ENCODE results near the gene DENND6A.
A peak's percentile ranks its signal among the peaks of the same experiment; 100 is the strongest.
"Not testable (repeated sequence)": the region's sequence is repeated elsewhere in the genome, so short reads cannot be mapped to it uniquely, and the experiment has no call there.

DENND6A gene

DNA sequence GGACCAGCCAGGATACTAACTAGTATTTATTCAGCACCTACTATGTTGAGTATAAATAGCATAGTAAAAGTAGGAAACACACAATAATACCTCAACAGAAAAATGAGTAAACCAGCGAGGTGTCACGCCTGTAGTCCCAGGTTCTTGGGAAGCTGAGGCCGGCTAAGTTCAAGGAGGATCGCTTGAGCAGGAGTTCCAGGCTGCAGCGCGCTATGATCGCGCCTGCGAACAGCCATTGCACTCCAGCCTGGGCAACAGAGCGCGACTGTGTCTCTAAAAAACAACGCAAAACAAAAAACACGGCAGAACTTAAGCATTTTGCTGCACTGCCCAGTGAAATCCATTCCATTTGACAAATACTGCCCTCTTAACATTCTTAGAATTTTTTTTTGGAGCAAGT is 1.3 kb upstream of the DENND6A start:
- no peak for DNase-seq

DNA sequence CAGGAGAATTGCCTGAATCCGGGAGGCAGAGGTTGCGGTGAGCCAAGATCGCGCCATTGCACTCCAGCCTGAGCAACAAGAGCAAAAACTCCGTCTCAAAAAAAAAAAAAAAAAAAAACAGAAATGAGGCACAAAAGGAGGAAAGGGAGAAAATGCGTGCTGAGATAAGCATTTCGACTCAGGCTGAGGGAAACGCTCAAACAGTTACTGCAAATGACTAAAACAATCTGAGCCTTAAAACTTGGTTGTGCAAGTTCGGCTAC is 813 bp downstream of the DENND6A start:
- not testable (repeated sequence) for DNase-seq

DNA sequence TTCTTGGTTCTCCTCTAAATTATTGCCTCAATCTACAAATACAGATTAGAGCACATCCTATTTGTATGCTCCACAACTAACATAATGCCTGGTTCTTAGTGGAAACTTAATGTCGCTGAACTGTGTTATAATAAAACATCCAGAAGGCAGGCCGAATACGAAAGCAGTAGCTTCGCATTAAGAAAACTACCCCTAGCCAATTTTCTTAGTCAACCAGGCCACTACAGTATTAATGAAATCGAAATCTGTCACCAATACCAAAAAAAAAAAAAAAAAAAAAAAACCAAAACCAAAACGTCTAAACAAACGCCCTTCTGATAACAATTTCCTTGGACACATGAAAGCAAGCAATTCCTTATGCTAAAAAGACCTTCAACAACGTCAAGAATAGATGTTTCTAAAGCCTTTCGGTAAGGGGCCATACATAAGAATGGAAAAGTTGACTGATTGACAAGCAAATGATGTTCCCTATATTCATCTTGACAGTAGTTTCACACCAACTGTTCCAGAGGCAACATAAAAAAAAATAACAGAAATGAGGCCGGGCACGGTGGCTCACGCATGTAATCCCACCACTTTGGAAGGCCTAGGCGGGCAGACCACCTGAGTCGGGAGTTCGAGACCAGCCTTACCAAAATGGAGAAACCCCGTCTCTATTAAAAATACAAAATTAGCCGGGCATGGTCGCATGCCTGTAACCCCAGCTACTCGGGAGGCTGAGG is 1.3 kb downstream of the DENND6A start:
- no peak for DNase-seq

DNA sequence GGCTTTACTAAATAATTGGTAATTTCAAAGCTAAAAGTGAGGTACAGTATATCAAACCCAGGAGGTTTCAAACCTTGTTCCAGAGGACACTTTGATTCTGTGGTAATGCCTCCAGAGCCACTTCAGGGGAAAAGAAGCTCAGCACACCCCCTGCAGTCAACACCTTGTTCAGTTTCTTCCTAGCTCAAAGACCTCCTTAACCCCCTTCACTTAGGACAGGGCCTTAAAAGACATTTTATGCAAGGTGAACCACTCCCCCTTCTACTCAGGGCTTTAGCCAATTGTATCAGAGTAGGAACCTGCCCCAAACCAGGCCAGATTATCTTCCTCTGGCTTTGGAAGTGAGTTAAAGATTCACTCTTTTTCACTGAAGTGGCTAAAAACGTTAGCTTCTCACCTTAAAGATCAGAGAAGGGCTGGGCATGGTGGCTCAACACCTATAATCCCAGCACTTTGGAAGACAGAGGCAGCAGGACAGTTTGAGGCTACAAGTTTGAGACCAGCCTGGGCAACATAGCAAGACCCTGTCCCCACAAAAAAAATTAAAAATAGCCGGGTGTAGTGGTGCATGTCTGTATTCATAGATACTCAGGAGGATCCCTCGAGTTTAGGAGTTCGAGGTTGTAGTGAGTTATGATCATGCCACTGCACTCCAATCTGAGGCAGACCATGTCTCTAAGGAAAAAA is 3.4 kb downstream of the DENND6A start:
- DNase-seq, result no peak

GRCh38 chr3:57688291-57688690 is 4.6 kb downstream of the DENND6A start:
- no peak for DNase-seq

DNA sequence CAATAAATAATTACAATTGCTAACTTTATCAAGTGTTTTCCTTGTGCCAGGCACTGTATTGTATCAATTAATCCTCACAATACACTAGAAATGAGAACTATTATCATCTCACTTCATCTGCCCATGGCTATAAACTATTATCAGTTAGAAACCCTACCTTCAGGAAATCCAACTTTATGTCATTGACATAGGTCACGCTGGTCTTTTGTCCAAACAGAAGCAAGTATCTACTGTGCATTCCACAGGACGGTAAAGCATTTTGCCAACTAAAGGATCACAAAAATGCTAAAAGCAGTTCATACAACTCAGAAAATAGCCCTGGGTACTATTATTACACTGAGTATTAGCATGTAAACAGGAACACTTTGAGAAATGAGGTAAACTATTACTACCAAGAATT is 9.6 kb downstream of the DENND6A start:
- no peak for DNase-seq

GRCh38 chr3:57682284-57682683 is 10.6 kb downstream of the DENND6A start:
- peak; percentile 46 for DNase-seq

GRCh38 chr3:57681691-57682090 is 11.2 kb downstream of the DENND6A start:
- DNase-seq, result no peak

DNA sequence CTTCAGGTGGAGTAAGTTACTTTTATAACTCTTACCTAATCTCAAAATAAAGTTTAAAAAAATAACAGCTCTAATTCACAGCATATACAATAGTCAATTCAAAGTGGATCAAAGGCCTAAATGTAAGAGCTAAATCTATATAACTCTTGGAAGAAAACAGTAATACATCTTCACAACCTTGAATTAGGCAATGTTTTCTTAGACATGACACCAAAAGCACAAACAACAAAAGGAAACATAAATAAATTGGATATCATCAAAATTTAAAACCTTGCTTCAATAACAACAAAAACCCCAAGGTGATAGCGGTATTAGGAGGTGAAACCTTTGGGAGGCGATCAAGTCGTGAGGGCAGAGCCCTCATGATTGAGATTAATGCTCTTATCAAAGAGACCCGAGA is 12.8 kb downstream of the DENND6A start:
- DNase-seq, result no peak

GRCh38 chr3:57675530-57675929 is 17.3 kb downstream of the DENND6A start:
- no peak for DNase-seq

GRCh38 chr3:57673156-57673555 is 19.7 kb downstream of the DENND6A start:
- no peak for DNase-seq

DNA sequence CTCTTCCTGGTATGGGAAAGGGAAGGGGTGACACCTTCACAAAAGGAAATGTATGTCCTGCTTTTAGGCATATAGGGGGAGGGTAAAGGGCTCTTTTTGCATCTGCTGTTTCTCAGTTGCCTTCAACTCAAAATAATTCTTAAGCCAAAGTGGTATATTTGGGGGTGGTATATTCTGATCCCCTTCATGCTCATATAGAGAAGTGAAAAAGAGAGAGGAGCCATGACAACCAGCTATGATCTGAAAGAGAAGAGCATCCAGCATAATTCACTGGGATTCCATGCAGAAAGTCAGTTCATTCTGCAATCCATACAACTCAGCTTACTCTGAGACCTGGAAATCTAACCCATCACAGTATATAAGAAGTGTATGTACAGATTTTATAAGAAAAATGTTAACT is 22.3 kb downstream of the DENND6A start:
- no peak for DNase-seq

DNA sequence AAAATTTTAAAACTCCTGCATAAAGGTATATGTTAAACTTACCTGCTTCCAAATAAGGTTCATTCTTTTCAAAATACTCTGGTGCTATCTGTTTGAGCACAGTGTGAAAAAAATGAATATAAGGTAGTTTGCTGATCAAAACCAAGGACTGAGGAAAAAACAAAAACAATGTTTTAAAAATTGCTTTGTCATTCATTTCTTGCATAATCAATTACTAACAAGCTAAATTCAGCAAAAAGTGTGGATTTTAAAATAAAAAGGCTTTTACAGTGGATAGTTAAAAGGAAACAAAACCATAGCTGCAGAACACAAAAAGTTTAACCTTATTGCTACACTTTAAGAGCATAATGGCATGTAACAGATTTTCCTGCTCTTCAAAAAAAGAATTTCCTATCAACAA is 31.5 kb downstream of the DENND6A start:
- DNase-seq, result no peak

- DNase-seq, result no peak
Measured at GRCh38 chr3:57659806-57660439, 33.0 kb downstream of the DENND6A start.

GRCh38 chr3:57659004-57659673 is 33.7 kb downstream of the DENND6A start:
- DNase-seq, result no peak

GRCh38 chr3:57658536-57658935 is 34.3 kb downstream of the DENND6A start:
- no peak for DNase-seq

DNA sequence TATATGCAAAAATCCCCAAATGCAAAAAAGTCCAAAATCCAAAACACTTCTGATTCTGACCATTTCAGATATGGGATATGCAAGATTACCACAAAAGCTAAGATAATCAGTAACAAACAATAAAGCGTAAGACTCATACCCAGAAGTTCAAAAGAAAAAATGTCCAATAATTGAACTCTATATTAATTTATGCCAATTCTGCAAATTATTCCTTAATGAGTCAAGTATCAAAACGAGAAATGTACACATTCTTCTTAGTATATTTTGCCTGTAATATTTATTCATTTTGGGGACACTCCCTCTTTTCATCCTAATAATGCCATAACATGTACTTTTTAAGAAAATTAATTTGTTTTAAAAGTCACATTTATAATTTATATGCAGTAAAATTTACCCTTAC is 37.1 kb downstream of the DENND6A start:
- no peak for DNase-seq

GRCh38 chr3:57654267-57654666 is 38.6 kb downstream of the DENND6A start:
- no peak for DNase-seq

- DNase-seq, result no peak
Measured at GRCh38 chr3:57652203-57652602, 40.7 kb downstream of the DENND6A start.

DNA sequence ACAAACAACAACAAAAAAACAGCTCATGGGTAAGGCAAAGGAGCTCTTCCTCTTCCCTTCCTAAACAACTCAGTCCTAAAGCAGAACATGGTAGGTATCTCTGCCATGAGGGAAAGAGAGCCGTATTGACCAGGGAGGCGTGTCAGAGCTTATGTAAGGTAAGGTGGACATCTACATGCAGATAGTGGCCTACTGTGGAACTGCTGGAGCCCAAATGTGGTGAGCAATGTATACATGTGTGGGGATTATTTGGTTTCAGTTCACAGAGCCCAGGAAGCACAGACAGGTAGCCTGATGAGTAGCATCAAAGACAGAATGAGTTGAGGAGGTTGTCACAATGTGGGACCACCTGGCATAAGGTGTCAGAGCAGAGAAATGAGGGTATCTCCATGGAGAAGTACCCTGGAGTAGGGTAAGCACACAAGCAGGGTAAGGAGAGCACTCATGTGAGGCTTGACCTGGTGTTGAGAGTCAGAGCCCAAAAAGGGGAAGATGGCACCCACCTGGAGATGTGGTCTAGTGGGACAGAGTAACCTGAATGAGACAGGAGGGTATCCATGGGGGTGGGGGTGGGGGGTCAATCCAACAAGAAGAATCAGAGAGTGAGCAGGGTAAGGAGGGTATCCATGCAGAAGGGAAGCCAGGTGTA is 45.5 kb downstream of the DENND6A start:
- DNase-seq, result no peak

GRCh38 chr3:57646723-57647122 is 46.2 kb downstream of the DENND6A start:
- peak; percentile 35 for DNase-seq

- DNase-seq, result no peak
Measured at GRCh38 chr3:57644740-57645139, 48.1 kb downstream of the DENND6A start.

- no peak for DNase-seq
Measured at GRCh38 chr3:57637391-57637790, 55.5 kb downstream of the DENND6A start.

Measured in fibroblast of skin of right quadriceps (primary cell).